ENCODE results near the gene COBL. TPM values are rescaled to one million over a fixed set of nuclear protein-coding genes. Genes with fewer than 3 reads are reported as not detected.

The COBL gene
- total and polyA plus RNA-seq, 9 of the 15 experiments (the other 6 are each of a cell fraction or from before 2014, with no cell fraction given) = 0.01 to 2.4 (median 0.09) TPM; not detected in 3

DNA sequence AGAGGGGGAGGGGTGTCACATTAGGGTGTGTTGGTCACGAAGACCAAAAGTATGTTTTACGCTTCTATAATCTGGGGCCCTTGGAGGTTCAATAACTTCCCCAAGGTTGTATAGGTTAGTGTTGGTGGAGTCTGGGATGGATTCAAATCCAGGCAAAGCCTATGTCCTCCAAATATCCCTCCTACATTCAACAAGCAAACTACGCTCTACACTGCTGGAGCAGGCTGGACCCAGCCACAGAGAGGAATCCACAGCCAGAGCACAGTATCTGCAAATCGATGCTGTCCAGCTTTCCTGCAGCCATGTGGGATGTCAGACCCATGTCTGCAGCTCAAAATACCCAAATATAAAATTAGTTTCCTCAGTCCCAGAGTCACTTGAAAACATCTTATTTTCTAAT is 198.0 kb downstream of the COBL start:
- H2AFZ ChIP-seq (ENCODE audit: low read depth, low read length) = no peak overlapping the region
- ATAC-seq (no peak), FAIRE-seq (no peak), DNase-seq (ENCODE audit: extremely low read depth in 1 of 4, low spot score in 3 of 4) (no peak)
- no TSS peak for BruUV-seq (replicated peaks)
- ChIA-PET CTCF (ENCODE audit: low intra/inter-chr PET ratio) (no interaction called here), POLR2A (no interaction called here)
- no peaks in the 10 kb centered on the region for H3K4me1 ChIP-seq (replicated peaks in 1 of 2; ENCODE audit: control insufficient read depth in 2 of 2, insufficient read depth in 2 of 2, low read length in 2 of 2)
- no peaks in the 10 kb centered on the region; the same call in 1 of the 2 replicates for H4K20me1 ChIP-seq (replicated peaks; ENCODE audit: control insufficient read depth, insufficient read depth, low read length)
- 3% methylated on average over 3 of the region's 4 CpGs for WGBS (ENCODE audit: insufficient coverage, low coverage, missing lambda C conversion rate)
- H3K36me3 ChIP-seq (ENCODE audit: control insufficient read depth, insufficient read depth, low read length) = no peaks in the 10 kb centered on the region
- H3K9me3 ChIP-seq (replicated peaks; ENCODE audit: control insufficient read depth, insufficient read depth, low read depth, low read length) = no peaks in the 10 kb centered on the region
- in situ Hi-C loops (cut with MboI) = no loop called here
- no peak overlapping the region for H3K27ac ChIP-seq (ENCODE audit: extremely low read depth, low read depth, low read length)
- H3K27me3 ChIP-seq (ENCODE audit: control insufficient read depth in 2 of 2, insufficient read depth in 2 of 2, low read length in 2 of 2) = peaks cover 0 to 3% of the 10 kb centered on the region in 2 experiments; a peak in 3 of 5 replicates
- no peak overlapping the region for H3K4me3 ChIP-seq
- H3K9me1 ChIP-seq (ENCODE audit: control insufficient read depth, insufficient read depth, low read length) = no peaks in the 10 kb centered on the region
- no peaks in the 10 kb centered on the region for H3K79me2 ChIP-seq (ENCODE audit: control insufficient read depth, insufficient read depth, low read length)
- intact Hi-C loops (cut with micrococcal nuclease) = no loop called here
- no peak overlapping the region for H3K9ac ChIP-seq (ENCODE audit: insufficient read depth in 1 of 2, low read depth in 2 of 2, low read length in 2 of 2)
- no peak for TF ChIP-seq SRSF9 (IDR thresholded peaks at IDR 0.05; ENCODE audit: borderline replicate concordance, low read depth, low read length)
- TF ChIP-seq ZNF584 (CRISPR knock-in tag; IDR thresholded peaks at IDR 0.05; ENCODE audit: low read depth) = no peak
- TF ChIP-seq, protein P1, sequence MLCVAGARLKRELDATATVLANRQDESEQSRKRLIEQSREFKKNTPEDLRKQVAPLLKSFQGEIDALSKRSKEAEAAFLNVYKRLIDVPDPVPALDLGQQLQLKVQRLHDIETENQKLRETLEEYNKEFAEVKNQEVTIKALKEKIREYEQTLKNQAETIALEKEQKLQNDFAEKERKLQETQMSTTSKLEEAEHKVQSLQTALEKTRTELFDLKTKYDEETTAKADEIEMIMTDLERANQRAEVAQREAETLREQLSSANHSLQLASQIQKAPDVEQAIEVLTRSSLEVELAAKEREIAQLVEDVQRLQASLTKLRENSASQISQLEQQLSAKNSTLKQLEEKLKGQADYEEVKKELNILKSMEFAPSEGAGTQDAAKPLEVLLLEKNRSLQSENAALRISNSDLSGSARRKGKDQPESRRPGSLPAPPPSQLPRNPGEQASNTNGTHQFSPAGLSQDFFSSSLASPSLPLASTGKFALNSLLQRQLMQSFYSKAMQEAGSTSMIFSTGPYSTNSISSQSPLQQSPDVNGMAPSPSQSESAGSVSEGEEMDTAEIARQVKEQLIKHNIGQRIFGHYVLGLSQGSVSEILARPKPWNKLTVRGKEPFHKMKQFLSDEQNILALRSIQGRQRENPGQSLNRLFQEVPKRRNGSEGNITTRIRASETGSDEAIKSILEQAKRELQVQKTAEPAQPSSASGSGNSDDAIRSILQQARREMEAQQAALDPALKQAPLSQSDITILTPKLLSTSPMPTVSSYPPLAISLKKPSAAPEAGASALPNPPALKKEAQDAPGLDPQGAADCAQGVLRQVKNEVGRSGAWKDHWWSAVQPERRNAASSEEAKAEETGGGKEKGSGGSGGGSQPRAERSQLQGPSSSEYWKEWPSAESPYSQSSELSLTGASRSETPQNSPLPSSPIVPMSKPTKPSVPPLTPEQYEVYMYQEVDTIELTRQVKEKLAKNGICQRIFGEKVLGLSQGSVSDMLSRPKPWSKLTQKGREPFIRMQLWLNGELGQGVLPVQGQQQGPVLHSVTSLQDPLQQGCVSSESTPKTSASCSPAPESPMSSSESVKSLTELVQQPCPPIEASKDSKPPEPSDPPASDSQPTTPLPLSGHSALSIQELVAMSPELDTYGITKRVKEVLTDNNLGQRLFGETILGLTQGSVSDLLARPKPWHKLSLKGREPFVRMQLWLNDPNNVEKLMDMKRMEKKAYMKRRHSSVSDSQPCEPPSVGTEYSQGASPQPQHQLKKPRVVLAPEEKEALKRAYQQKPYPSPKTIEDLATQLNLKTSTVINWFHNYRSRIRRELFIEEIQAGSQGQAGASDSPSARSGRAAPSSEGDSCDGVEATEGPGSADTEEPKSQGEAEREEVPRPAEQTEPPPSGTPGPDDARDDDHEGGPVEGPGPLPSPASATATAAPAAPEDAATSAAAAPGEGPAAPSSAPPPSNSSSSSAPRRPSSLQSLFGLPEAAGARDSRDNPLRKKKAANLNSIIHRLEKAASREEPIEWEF (CRISPR knock-in tag; IDR thresholded peaks at IDR 0.05) = no peak
- no peak for TF ChIP-seq EP400 (IDR thresholded peaks at IDR 0.05)
- TF ChIP-seq GTF2E2 (tag; IDR thresholded peaks at IDR 0.05) = no peak
- TF ChIP-seq PML (IDR thresholded peaks at IDR 0.05; ENCODE audit: low read length) = no peak
- no peak for TF ChIP-seq U2AF2 (optimal IDR thresholded peaks at IDR 0.05; ENCODE audit: low read depth, low read length)
- TF ChIP-seq SP1 (CRISPR knock-in tag; IDR thresholded peaks at IDR 0.05) = no peak
- TF ChIP-seq SMAD2 (IDR thresholded peaks at IDR 0.05; ENCODE audit: low read depth, low read length) = no peak
- TF ChIP-seq ERF (CRISPR knock-in tag; IDR thresholded peaks at IDR 0.05) = no peak
- no peak for TF ChIP-seq HDAC8 (tag; IDR thresholded peaks at IDR 0.05)
- TF ChIP-seq USF1 (CRISPR knock-in tag; IDR thresholded peaks at IDR 0.05) = no peak
- no peak for TF ChIP-seq CBX5 (IDR thresholded peaks at IDR 0.05; ENCODE audit: borderline replicate concordance, low read depth)
- no peak for TF ChIP-seq ARHGAP35 (IDR thresholded peaks at IDR 0.05; ENCODE audit: partially characterized antibody)
- TF ChIP-seq RFX7 (CRISPR knock-in tag; IDR thresholded peaks at IDR 0.05) = no peak
- TF ChIP-seq FOXA1 (IDR thresholded peaks at IDR 0.05; ENCODE audit: borderline replicate concordance) = no peak
- no peak for TF ChIP-seq EWSR1 (IDR thresholded peaks at IDR 0.05; ENCODE audit: borderline replicate concordance, low read depth, partially characterized antibody)
- no peak for TF ChIP-seq PHF20 (IDR thresholded peaks at IDR 0.05; ENCODE audit: partially characterized antibody)
- TF ChIP-seq HIVEP1 (CRISPR knock-in tag; IDR thresholded peaks at IDR 0.05) = no peak
- H3K4me2 ChIP-seq (ENCODE audit: insufficient read depth, low read length) = no peak overlapping the region
